ENCODE results near the gene AFAP1.

GRCh38 chr4:7734651-7735260 is 204.9 kb downstream of the AFAP1 start:
- no peak for TF ChIP-seq EZH2 (IDR thresholded peaks at IDR 0.05; ENCODE audit: low read length)
- no peak for TF ChIP-seq CTCF (optimal IDR thresholded peaks at IDR 0.05 in 1 of 3, IDR thresholded peaks at IDR 0.05 in 1 of 3, conservative IDR thresholded peaks at IDR 0.05 in 1 of 3; ENCODE audit: extremely low read depth in 1 of 3, insufficient read depth in 2 of 3, low read length in 3 of 3)
